GM21381 (cell line): Measurements from ENCODE around the gene NPHP4.

ENCODE experiments used
- ATAC-seq: cut with Tn5 transposase; IDR thresholded peaks from one replicate; pipeline ENCODE4 v1.9.1; 2021; ENCODE audit warnings: mild to moderate bottlenecking, moderate library complexity; ENCODE audit not compliant: unreplicated experiment

Gene NPHP4

GRCh38 chr1:5839881-5840550 is 152.2 kb downstream of the NPHP4 start:
- no peak for ATAC-seq

GRCh38 chr1:5839161-5839880 is 152.9 kb downstream of the NPHP4 start:
- no peak for ATAC-seq

- ATAC-seq = no peak
These were observed 154.1 kb downstream of the NPHP4 start for GRCh38 chr1:5837976-5838653.

GRCh38 chr1:5836776-5837440 is 155.3 kb downstream of the NPHP4 start:
- ATAC-seq = no peak

GRCh38 chr1:5835179-5835562 is 157.1 kb downstream of the NPHP4 start:
- no peak for ATAC-seq

- no peak for ATAC-seq
These were observed 157.6 kb downstream of the NPHP4 start for GRCh38 chr1:5834477-5835178.

- ATAC-seq = no peak
These were observed 158.3 kb downstream of the NPHP4 start for GRCh38 chr1:5833911-5834310.

- ATAC-seq = no peak
These were observed 159.0 kb downstream of the NPHP4 start for GRCh38 chr1:5832916-5833895.

GRCh38 chr1:5831600-5832335 is 160.5 kb downstream of the NPHP4 start:
- ATAC-seq = no peak

GRCh38 chr1:5830771-5831599 is 161.2 kb downstream of the NPHP4 start:
- no peak for ATAC-seq

- no peak for ATAC-seq
These were observed 162.8 kb downstream of the NPHP4 start for GRCh38 chr1:5829414-5829813.

GRCh38 chr1:5828308-5828935 is 163.8 kb downstream of the NPHP4 start:
- ATAC-seq = no peak

- no peak for ATAC-seq
These were observed 164.7 kb downstream of the NPHP4 start for GRCh38 chr1:5827516-5827915.

- no peak for ATAC-seq
These were observed 165.6 kb downstream of the NPHP4 start for GRCh38 chr1:5826601-5827000.

- ATAC-seq = no peak
These were observed 169.5 kb downstream of the NPHP4 start for GRCh38 chr1:5822726-5823125.

- no peak for ATAC-seq
These were observed 170.0 kb downstream of the NPHP4 start for GRCh38 chr1:5822266-5822665.

- ATAC-seq = no peak
These were observed 170.6 kb downstream of the NPHP4 start for GRCh38 chr1:5821540-5822176.
